Small intestine (tissue), 7 donors: Measurements from ENCODE around the gene NPL. TPM values are rescaled to one million over a fixed set of nuclear protein-coding genes. Genes with fewer than 3 reads are reported as not detected.

Experiments
- DNase-seq, 2 donors: peaks; one replicate each; pipeline versions ENCODE4 v3.0.0 to v3.0.0-alpha.2; 2013
- FAIRE-seq: peaks from 2 replicates; lab custom pipeline; 2012; peaks lifted over from hg19 to GRCh38; lab: Jason Lieb, UNC
- H3K27ac ChIP-seq, 3 donors: one replicate each; pipeline ENCODE4 v1.5.1; 2013; ENCODE audit warnings: low read length in 2 of 3, mild to moderate bottlenecking in 2 of 3, control low read depth in 1 of 3, inconsistent platforms in 1 of 3, low read depth in 1 of 3, moderate library complexity in 1 of 3
- H3K27me3 ChIP-seq, 3 donors: one replicate each; pipeline ENCODE4 v1.6.1; 2013; ENCODE audit warnings: low read length in 3 of 3, inconsistent platforms in 1 of 3; ENCODE audit not compliant: control insufficient read depth in 3 of 3, insufficient read depth in 3 of 3
- H3K36me3 ChIP-seq, 3 donors: one replicate each; pipeline ENCODE4 v1.6.1; 2013; ENCODE audit warnings: low read length in 3 of 3, inconsistent platforms in 1 of 3, low read depth in 1 of 3, mild to moderate bottlenecking in 1 of 3, moderate library complexity in 1 of 3; ENCODE audit not compliant: control insufficient read depth in 3 of 3, insufficient read depth in 2 of 3
- H3K4me1 ChIP-seq, 3 donors: one replicate each; pipeline ENCODE4 v1.6.1; 2013; ENCODE audit warnings: low read length in 2 of 3, inconsistent platforms in 1 of 3, low read depth in 1 of 3, mild to moderate bottlenecking in 1 of 3, moderate library complexity in 1 of 3; ENCODE audit not compliant: control insufficient read depth in 3 of 3, insufficient read depth in 2 of 3
- H3K4me3 ChIP-seq, 3 donors: one replicate each; pipeline ENCODE4 v1.5.1; 2013; ENCODE audit warnings: low read length in 3 of 3, control low read depth in 1 of 3, inconsistent platforms in 1 of 3, low read depth in 1 of 3, mild to moderate bottlenecking in 1 of 3, moderate library complexity in 1 of 3
- H3K9me3 ChIP-seq, 2 donors: one replicate each; pipeline ENCODE4 v1.6.1; 2013; ENCODE audit warnings: low read depth in 1 of 2, low read length in 1 of 2; ENCODE audit not compliant: control insufficient read depth in 2 of 2, insufficient read depth in 1 of 2
- WGBS, 3 donors: extraction: QIAGEN DNeasy Blood & Tissue Kit; methylation state at CpG; one replicate each; pipeline ENCODE4 v1.1.7; 2013; 5-methylcytosine and 5-hydroxymethylcytosine counted together
- polyA plus RNA-seq, 4 donors: library from polyadenylated mRNA; stranded (reverse) in 3 of 4; unstranded in 1 of 4; fragments of 200-250 nt in 3 of 4; fragments of 120-200 nt in 1 of 4; gene quantifications; one replicate each; pipeline versions ENCODE4 v1.2.1 to v1.2.3, GENCODE V29; 2013
- donor health status: healthy with polysubstance abuse.
- donor health status: control.
- donor health status: control.
- donor health status: Bipolar disorder and iron deficiency.
- donor health status: healthy.

Gene NPL
- polyA plus RNA-seq, 4 donors, result 3.8 to 45.4 (median 4.9) TPM

- FAIRE-seq (no peak), DNase-seq (no peak)
- no peak overlapping the region for H3K27ac ChIP-seq
- H3K4me1 ChIP-seq, result no peaks in the 10 kb centered on the region
- H3K27me3 ChIP-seq, result no peaks in the 10 kb centered on the region
- H3K4me3 ChIP-seq, result no peak overlapping the region
- peaks cover 16 to 35% (median 28%) of the 10 kb centered on the region in 3 donors for H3K36me3 ChIP-seq
- no peaks in the 10 kb centered on the region for H3K9me3 ChIP-seq
- 88 to 93% (median 91%) methylated on average over 1 of the region's 1 CpG for WGBS, 3 donors
Measured at GRCh38 chr1:182851825-182852224, 62.3 kb downstream of the NPL start.

- H3K9me3 ChIP-seq, result no peaks in the 10 kb centered on the region
- no peaks in the 10 kb centered on the region for H3K4me1 ChIP-seq
- H3K4me3 ChIP-seq, result no peak overlapping the region
- DNase-seq, result no peak
- H3K27ac ChIP-seq, result no peak overlapping the region
- no peaks in the 10 kb centered on the region for H3K27me3 ChIP-seq
- peaks cover 27 to 48% (median 29%) of the 10 kb centered on the region in 3 donors for H3K36me3 ChIP-seq
- 69 to 84% (median 81%) methylated on average over 4 of the region's 4 CpGs for WGBS, 3 donors
- no peak for FAIRE-seq
Measured at GRCh38 chr1:182855911-182856310, 66.3 kb downstream of the NPL start.

GRCh38 chr1:182857212-182857611 lies 67.6 kb downstream of the NPL start:
- FAIRE-seq (no peak), DNase-seq (no peak)
- no peak overlapping the region for H3K27ac ChIP-seq
- peaks cover 26 to 47% (median 31%) of the 10 kb centered on the region in 3 donors for H3K36me3 ChIP-seq
- H3K4me1 ChIP-seq, result no peaks in the 10 kb centered on the region
- WGBS, 3 donors, result 94 to 97% (median 95%) methylated on average over 3 of the region's 3 CpGs
- no peaks in the 10 kb centered on the region for H3K9me3 ChIP-seq
- H3K27me3 ChIP-seq, result no peaks in the 10 kb centered on the region
- H3K4me3 ChIP-seq, result no peak overlapping the region

GRCh38 chr1:182860658-182861057 lies 71.1 kb downstream of the NPL start:
- no peak for FAIRE-seq
- H3K36me3 ChIP-seq, result peaks cover 20 to 39% (median 23%) of the 10 kb centered on the region in 3 donors

GRCh38 chr1:182861994-182862393 lies 72.4 kb downstream of the NPL start:
- Histone ChIP-seq H3K36me3 (peaks cover 17 to 30% (median 19%) of the 10 kb centered on the region in 3 donors), H3K9me3 (no peaks in the 10 kb centered on the region), H3K4me1 (no peaks in the 10 kb centered on the region), H3K27me3 (no peaks in the 10 kb centered on the region), H3K4me3 (no peak overlapping the region), H3K27ac (no peak overlapping the region)
- WGBS, 3 donors, result 81 to 93% (median 88%) methylated on average over 2 of the region's 2 CpGs
- FAIRE-seq, result no peak
- DNase-seq, result no peak

More at GRCh38 chr1:182860658-182861057, 71.1 kb downstream of the NPL start:
- Histone ChIP-seq H3K4me1 (no peaks in the 10 kb centered on the region), H3K4me3 (no peak overlapping the region), H3K27ac (no peak overlapping the region), H3K27me3 (no peaks in the 10 kb centered on the region), H3K9me3 (no peaks in the 10 kb centered on the region)
- 89 to 95% (median 89%) methylated on average over 4 of the region's 4 CpGs for WGBS, 3 donors
- DNase-seq, result no peak

GRCh38 chr1:182862827-182863226 lies 73.3 kb downstream of the NPL start:
- Histone ChIP-seq H3K27me3 (no peaks in the 10 kb centered on the region), H3K4me1 (no peaks in the 10 kb centered on the region), H3K9me3 (no peaks in the 10 kb centered on the region), H3K27ac (no peak overlapping the region), H3K36me3 (peaks cover 19 to 28% (median 20%) of the 10 kb centered on the region in 3 donors), H3K4me3 (no peak overlapping the region)
- 94 to 100% (median 95%) methylated on average over 1 of the region's 1 CpG for WGBS, 3 donors
- DNase-seq (no peak), FAIRE-seq (no peak)

- no peaks in the 10 kb centered on the region for H3K4me1 ChIP-seq
- 94 to 99% (median 98%) methylated on average over 5 of the region's 5 CpGs for WGBS, 3 donors
- H3K36me3 ChIP-seq, result peaks cover 12 to 23% (median 21%) of the 10 kb centered on the region in 3 donors
- FAIRE-seq, result no peak
- H3K4me3 ChIP-seq, result no peak overlapping the region
- no peaks in the 10 kb centered on the region for H3K9me3 ChIP-seq
- H3K27ac ChIP-seq, result no peak overlapping the region
- no peak for DNase-seq
- H3K27me3 ChIP-seq, result no peaks in the 10 kb centered on the region
Measured at GRCh38 chr1:182863940-182864339, 74.4 kb downstream of the NPL start.

GRCh38 chr1:182867861-182868260 lies 78.3 kb downstream of the NPL start:
- Histone ChIP-seq H3K4me1 (no peaks in the 10 kb centered on the region), H3K9me3 (no peaks in the 10 kb centered on the region), H3K27me3 (no peaks in the 10 kb centered on the region), H3K36me3 (peaks cover 2 to 31% (median 12%) of the 10 kb centered on the region in 3 donors), H3K27ac (peak overlapping the region in 1 of 3 donors; percentile 10), H3K4me3 (no peak overlapping the region)
- no peak for FAIRE-seq
- DNase-seq, result peak; percentile 22 to 60

GRCh38 chr1:182869241-182869666 lies 79.7 kb downstream of the NPL start:
- DNase-seq (no peak), FAIRE-seq (no peak)
- H3K9me3 ChIP-seq, result no peaks in the 10 kb centered on the region
- H3K27me3 ChIP-seq, result no peaks in the 10 kb centered on the region
- H3K4me1 ChIP-seq, result no peaks in the 10 kb centered on the region
- no peak overlapping the region for H3K27ac ChIP-seq
- 94 to 97% (median 95%) methylated on average over 12 of the region's 12 CpGs for WGBS, 3 donors
- no peak overlapping the region for H3K4me3 ChIP-seq
- H3K36me3 ChIP-seq, result peaks cover 7 to 28% (median 14%) of the 10 kb centered on the region in 3 donors
